Measurements from ENCODE around the gene TNFRSF18.
A peak's percentile ranks its signal among the peaks of the same experiment; 100 is the strongest.

Gene TNFRSF18

DNA sequence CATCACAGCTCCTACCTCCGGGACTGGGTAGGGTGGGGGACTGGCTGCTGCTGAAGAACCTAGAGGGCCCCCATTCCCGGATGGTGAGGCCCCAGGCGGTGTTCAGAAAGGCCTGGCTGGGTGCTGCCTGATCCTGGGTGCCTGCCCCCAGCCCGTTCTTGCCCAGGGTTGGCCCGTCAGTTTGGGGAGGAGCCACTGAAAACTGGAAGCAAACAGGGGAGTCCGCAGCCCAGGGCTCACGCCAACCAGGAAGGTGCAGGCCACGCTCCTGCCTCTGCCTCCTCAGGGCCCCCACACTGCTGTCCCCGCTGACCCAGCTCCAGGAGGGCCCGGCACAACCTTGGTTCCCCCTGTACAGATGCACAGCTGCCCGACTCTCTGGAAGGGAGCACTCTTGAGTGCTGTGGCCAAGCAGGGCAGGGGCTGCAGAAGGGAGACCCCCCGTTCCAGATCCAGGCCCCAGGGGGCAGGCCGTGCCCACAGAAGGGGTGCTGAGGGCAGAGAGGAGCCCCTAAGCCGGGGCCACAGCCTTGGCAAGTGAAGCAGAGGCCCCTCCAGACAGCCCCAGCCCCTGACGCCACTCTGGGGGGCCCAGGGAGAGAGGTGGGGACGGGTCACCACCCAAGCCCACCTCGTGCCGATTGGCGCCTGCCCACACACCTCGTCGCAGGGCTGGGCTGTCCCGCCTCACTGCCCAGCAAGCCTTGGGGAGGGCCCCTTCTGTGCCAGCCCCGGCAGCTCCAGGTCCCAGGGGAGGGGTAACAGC, 34.6 kb upstream of the TNFRSF18 start:
- DNase-seq (ENCODE audit: low read depth), result no peak

DNA sequence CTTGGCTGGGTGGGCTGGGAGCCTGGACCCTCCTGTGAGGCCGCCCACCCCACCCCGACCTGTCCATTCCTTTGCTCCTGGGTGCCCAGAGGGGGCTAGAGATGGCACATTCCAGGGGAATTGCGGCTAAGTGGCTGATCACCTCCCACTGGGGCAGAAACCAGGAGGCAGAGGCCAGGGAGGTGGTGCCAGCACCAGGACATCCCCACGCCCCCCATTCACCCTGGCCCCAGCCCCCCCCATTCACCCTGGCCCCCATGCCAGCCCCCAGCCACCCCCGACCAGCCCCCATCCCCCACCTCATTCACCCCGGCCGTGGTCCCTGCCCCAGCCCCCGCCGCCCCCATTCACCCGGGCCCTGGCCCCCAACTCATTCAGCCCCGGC, 33.9 kb upstream of the TNFRSF18 start:
- no peak for DNase-seq (ENCODE audit: low read depth)

DNA sequence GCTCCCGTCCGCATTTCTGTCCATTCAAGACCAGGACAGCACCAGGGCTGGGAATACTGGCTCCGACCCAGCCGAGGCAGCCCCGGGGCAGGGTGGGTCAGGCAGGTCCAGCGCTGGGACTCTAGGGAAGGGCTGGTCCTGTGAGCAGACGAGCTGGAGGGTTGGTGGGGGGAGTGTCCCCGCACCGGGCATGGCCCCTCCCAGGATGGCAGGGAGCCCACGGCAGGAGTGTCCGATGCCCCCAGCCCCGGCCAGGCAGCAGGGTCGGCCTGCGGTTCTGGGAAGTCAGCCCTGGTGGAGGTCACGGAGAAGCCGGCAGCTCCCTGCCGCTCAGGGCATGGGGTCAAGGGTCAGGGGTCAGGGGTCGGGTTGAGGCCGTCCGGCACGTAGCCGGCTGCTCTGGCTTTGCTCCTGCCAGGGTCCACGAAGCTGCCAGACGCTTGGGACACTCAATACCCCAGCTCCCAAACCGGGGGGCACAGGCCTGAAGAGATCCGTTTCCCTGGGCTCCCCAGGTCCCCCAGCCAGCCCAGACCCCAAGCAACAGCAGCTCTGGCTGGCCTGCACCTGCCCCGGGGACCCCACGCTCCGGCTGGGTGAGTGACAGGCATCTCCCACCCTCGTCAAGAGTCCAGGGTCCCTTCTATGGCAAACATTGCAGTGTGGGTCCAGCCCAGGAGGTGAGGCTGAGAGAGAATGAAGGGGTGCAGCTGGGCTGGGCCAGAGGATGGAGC, 33.4 kb upstream of the TNFRSF18 start:
- DNase-seq (ENCODE audit: low read depth), result no peak

- DNase-seq (ENCODE audit: low read depth), result no peak
Observed at GRCh38 chr1:1239227-1239613, 32.8 kb upstream of the TNFRSF18 start.

DNA sequence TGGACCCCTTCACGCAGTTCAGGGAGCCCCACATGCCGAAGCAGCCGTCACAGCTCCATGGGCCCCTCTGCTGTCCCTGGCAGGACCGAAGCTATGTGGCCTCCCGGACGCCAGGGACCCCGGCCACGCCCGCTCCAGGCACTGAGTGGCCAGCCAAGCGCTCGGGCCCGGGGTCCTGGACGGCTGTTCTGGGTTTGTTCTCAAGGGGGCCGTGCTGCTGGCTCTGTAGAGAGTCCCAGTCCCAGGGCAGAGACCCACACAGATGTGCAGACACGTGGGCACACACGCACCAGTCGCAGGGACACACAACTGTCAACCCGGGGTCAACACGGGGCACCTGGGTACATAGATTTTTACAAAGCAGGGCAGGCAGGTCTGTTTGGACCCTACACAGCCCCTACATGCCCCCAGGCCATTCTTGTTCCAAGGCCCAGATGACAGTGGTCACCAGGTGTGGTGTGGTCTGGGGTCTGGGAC, 32.3 kb upstream of the TNFRSF18 start:
- no peak for DNase-seq (ENCODE audit: low read depth)

DNA sequence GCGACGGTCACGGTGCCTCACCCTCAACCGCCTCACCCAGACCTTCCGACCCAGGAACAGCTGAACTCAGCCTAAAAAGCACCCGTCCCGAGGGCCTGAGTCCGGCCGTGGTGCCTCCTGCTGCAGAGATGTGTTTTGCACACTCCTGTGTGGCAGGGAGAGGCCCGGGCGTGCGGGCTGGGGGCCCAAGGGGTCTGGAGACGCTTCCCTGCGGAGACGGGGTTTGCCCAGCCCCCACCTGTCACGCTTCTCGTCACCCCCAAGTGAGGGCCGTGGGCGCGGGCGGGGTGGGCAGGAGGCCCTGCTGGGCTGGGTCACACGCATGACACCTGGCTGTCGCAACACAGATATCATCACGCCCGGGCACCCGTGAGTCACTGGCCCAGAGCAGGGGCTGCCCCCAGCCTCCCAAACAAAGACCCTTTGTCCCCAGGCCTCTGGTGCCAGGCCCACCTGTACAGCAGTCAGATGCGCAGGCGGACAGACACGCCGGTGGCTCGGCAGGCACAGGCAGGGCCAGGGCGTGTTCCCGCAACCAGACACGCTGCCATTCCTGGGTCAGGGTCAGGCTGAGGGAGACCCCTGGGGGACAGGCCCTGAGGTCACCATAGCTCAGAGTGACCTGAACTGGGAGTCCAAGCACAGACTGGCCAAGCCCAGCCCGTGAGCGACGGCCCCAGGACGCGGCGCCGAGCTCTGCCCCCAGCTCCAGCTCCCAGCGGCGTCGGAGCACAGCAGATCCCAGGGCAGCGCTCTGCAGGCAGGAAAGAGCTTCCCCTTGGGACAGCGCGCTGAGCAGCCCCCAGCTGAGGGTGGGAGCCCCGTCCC, 31.7 kb upstream of the TNFRSF18 start:
- no peak for DNase-seq (ENCODE audit: low read depth)

DNA sequence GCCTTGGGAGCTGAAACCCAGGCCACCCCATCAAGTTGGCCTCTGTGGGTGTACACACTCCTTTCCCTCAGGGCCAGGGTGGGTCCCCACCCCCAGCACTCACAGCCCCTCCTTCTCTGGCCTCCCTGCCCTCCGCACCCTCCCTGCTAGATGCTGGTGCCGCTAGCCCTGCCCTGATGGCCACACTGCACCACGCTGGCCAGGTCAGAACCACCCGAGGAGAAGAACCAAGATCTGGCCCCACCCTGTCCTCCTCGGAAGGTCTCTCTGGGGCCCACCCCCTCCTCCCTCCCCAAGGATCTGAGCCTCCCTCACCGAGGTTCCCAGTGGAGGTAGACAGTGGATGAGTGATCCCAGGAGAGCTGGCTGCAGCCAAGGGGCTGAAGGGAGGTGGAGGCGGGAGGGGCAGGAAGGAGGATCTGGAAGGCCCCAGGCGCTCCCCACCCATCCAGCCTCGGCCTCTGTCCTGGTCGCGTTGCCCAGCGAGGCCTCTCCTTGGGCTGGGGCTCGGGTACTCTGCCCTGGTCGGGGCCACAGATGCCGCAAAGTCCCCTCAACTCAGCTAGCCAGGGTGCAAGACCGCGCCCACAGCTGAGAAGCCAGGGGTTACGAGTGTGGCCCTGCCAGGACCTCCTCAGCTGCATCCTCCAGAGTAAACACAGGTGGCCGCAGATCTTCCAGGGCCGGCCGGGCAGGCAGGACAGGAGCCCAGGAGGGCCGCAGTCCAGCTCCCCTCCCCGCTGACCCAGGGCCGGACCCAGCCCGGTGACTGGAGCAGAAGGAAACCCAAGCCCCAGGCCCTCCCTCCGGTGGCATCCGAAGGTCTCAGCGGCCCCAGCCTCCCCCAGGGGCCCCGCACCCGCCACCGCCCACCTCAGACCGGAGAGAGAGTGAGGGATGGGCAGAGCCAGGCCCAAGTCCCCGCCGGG, 30.8 kb upstream of the TNFRSF18 start:
- no peak for DNase-seq (ENCODE audit: low read depth)

GRCh38 chr1:1236176-1236763, 29.9 kb upstream of the TNFRSF18 start:
- no peak for DNase-seq (ENCODE audit: low read depth)

GRCh38 chr1:1235016-1235744, 28.8 kb upstream of the TNFRSF18 start:
- DNase-seq (ENCODE audit: low read depth), result no peak

- DNase-seq (ENCODE audit: low read depth), result no peak
Observed at GRCh38 chr1:1234180-1234808, 27.9 kb upstream of the TNFRSF18 start.

GRCh38 chr1:1233567-1233892, 27.1 kb upstream of the TNFRSF18 start:
- DNase-seq (ENCODE audit: low read depth), result no peak

GRCh38 chr1:1232796-1233566, 26.6 kb upstream of the TNFRSF18 start:
- no peak for DNase-seq (ENCODE audit: low read depth)

DNA sequence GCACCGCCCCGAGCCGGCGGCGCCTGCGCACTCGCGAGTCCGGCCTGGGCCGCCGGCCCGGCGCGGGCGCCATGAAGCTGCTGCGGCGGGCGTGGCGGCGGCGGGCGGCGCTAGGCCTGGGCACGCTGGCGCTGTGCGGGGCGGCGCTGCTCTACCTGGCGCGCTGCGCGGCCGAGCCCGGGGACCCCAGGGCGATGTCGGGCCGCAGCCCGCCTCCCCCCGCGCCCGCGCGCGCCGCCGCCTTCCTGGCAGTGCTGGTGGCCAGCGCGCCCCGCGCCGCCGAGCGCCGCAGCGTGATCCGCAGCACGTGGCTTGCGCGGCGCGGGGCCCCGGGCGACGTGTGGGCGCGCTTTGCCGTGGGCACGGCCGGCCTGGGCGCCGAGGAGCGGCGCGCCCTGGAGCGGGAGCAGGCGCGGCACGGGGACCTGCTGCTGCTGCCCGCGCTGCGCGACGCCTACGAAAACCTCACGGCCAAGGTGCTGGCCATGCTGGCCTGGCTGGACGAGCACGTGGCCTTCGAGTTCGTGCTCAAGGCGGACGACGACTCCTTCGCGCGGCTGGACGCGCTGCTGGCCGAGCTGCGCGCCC, 25.9 kb upstream of the TNFRSF18 start, which contains the start of gene B3GALT6:
B3GALT6 (plus strand) TSS at position 30 of the 588 bp plus-strand sequence; CDS start at position 72, 42 bp downstream.
- no peak for DNase-seq (ENCODE audit: low read depth)

- DNase-seq (ENCODE audit: low read depth), result peak; percentile 96
Observed at GRCh38 chr1:1231400-1232207, 25.2 kb upstream of the TNFRSF18 start, which contains the start of gene SDF4. Gene SDF4, minus strand, starts transcription at chr1:1232001. Its CDS starts 3,229 bp downstream, at chr1:1228772.

DNA sequence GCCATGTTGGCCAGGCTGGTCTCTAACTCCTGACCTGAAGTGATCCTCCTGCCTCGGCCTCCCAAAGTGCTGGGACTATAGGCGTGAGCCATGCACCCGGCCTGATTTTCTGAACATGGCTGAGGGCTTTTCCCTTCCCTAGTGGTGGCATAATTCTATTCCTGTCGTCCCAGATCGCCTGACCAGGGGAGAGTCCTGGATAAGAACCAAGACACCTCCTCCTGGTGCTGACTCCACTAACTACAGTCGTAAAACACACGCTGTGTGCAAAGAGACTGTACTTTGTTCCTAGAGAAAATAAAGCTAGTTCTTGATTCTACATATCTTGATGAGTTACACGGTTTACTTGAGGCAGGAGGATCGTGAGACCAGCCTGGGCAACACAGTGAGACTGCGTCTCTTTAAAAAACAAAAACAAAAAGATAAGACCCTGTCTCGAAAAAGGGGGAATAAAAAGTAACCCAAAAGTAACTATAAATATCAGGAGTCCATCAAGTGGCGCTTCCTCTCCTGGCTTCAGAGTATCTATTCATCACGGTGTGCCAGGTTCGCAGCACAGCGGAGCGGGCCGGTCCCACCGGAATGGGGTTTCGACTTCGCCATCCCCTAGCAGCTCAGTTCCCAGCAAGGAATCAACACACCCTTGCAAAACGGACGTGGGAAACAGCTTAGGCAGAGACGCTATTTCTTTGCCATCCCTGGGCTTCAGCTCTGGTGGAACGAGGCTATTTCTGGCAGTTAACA, 24.4 kb upstream of the TNFRSF18 start:
- DNase-seq (ENCODE audit: low read depth), result no peak

DNA sequence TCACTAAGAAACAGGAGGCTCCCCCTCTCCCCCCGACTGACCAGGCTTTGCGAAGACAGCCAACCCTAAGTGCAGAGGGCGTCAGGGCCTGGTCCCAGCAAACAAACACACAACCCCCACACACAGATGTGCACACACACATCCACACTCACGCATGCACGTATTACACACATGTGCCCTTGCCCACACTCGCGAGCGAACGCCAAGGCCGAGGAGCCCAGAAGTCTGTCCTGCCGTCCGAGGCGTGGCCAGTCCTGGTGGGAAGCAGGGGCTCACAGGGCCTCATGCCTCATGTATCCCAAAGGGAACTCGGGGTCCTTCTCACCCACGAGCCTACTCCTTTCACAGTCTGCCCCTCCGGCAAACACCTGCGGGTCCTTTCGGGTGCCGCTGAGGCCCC, 23.4 kb upstream of the TNFRSF18 start:
- DNase-seq (ENCODE audit: low read depth), result no peak
